ENCODE data around the gene BZW2.
"Not testable (repeated sequence)": the region's sequence is repeated elsewhere in the genome, so short reads cannot be mapped to it uniquely, and the experiment has no call there.

The BZW2 gene

DNA sequence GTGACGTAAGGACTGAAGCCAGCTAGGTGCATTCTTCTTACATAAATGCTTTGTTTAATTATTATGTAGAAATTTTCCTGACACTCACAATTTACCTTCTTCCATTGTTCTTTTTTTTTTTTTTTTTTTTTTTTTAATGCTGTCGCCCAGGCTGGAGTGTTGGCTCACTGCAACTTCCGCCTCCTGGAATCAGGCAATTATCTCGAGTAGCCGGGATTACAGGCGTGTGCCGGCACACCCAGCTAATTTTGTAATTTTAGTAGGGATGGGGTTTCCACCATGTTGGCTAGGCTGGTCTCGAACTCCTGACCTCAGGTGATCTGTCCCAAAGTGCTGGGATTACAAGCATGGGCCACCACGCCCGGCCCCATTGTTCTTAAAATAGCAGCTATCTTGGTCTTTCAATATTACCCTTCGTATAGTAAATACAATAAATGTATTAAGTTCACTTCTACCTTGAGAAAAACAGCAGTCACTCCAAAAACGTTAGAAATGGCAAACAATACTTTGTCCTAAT, 32.1 kb downstream of the BZW2 start:
- DNase-seq, result no peak

DNA sequence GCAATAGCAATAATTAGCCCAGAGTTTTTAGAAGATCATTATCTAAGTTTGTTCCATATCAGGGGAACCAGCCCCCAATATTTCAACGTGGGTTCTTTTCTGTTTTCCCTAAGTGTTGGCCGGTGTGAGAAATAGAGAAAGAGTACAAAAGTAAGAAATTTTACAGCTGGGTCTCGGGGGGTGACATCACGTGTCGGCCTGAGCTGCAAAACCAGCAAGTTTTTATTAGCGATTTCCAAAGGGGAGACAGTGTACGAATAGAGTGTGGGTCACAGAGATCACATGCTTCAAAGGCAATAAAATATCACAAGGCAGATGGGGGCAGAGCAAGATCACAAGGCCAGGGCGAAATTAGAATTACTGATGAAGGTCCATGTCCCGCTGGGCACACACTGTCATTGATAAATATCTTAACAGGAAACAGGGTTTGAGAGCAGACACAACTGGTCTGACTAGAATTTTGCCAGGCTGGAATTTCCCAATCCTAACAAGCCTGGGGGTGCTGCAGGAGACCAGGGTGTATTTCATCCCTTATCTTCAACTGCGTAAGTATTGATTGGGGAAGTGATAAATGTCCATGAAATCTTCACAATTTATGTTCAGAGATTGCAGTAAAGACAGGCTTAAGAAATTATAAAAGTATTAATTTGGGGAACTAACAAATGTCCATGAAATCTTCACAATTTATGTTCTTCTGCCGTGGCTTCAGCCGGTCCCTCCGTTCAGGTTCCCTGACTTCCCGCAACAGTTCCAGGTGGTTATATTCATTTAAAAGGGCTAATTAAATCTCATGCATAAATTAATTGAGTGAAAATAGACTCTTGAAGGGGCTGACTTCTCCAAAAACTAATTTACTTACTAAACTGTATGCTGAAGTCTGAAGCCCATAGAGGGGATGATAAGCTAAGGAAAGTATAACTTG, 32.9 kb downstream of the BZW2 start:
- DNase-seq, result not testable (repeated sequence)

DNA sequence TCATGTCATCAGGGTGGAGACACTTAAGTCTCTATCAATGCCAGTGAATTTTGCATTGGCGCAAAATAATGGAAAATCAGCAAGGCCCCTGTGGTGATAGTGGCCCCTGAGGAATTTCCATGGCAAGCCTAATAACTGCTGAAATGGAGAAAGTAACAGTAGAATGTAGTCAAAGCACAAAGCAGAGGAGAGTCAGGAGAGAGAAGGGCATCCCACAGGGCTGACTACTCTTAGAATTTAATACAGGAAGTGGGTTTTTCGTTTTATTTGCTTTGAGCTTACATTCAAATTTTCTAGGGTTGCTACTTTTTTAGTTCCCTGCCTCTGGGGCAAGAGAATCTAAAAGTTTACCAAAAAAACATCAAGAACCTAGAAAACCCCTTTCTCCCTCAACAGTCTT, 39.0 kb downstream of the BZW2 start:
- no peak for DNase-seq

DNA sequence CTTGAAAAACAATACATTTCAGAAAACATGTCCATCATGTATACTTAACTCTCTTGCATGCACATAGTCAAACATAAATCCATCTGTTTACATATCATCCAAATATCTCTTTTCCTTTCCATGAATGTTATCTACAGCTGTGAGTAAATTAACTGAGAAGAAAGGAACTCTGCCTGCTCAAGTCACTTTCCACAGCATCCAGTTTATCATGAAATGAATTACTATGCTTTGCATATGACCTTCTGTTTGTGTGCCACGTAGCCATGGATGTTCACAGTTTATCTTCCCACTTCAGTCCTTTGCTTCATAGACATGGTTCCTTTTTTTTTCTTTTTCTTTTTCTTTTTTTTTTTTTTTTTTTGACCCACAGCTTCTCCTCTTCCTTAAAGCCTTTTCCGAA, 39.6 kb downstream of the BZW2 start:
- no peak for DNase-seq

DNA sequence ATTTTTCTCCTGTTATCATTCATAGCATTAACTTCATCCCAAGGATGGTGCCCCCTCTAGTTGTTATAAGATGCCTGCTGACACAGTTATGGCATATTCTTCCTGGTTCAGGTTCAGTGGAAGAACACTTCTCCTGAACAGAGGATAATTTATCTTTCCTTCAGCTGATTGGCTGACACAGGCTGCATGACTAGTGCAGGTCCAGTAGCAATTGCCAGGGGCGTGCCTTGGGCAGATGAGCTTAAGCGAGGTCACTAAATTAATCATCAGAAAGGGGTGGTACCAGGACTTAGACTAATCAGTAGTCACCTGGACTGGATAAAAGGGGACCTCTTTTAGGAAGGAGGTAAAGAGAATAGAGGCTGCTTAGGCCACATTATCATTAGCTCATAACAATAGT, 42.3 kb downstream of the BZW2 start:
- DNase-seq, result no peak

DNA sequence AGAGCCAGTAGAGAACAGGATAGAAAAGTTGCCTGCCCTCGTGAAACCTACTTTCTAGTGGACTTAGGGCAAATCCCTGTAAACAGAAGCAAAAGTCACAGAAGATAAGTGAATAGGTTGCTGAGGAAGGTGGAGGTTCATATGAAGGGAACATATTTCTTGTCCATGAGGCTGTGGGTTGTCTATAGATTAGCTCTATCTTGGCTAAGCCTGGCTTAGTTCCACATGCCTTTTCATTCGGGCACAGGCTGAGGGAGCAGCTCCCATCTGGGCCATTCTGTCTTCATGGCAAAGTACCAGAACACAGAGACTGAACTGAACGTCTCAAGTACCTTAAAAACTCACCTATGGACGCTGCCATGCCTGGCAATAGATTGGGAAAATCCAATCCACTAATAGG, 45.3 kb downstream of the BZW2 start:
- DNase-seq, result no peak

DNA sequence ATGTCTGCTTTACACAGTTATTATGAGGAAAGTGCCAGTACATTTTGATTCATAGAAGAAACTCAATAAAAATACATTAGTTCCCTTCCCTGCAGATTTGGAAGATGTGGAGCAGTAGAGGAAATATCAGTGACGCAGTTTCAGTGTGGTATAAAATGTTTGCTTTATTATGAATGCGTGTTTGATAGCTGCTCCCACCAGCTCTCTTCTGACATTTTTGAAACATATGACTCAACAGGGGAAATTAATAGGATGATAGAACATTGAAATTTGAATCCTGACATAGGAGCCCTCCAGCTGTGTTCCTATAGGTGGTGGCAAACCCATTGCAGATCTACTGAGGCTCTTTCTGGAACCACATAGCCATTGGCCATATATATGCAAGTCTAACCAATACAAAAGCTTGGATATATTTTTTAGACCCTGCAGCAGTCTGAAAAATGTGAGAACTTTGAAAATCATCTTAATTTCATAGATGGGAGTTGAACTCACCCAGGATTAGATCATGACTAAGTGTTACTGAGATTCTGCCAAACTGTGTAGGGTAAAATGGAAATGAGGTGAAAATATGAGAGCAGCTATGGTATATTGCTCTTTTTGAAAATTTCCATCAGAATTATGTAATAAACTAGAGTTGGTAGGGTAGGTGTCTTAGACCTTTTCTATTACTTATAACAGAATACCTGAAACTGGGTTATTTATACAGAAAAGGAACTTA, 47.8 kb downstream of the BZW2 start:
- DNase-seq, result no peak

DNA sequence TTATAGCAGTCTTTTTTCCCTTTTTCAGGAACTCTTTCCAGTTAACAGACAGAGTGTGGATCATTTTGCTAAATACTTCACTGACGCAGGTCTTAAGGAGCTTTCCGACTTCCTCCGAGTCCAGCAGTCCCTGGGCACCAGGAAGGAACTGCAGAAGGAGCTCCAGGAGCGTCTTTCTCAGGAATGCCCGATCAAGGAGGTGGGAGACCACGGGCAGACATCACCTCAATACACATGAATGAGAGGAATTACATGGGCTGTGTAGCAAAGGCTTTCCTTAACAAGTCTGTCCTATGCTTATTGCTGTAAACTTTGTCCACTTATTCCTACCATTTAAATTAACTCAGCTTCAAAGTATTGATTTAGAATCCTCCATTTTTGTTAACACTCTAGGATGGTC, 48.8 kb downstream of the BZW2 start:
- no peak for DNase-seq

DNA sequence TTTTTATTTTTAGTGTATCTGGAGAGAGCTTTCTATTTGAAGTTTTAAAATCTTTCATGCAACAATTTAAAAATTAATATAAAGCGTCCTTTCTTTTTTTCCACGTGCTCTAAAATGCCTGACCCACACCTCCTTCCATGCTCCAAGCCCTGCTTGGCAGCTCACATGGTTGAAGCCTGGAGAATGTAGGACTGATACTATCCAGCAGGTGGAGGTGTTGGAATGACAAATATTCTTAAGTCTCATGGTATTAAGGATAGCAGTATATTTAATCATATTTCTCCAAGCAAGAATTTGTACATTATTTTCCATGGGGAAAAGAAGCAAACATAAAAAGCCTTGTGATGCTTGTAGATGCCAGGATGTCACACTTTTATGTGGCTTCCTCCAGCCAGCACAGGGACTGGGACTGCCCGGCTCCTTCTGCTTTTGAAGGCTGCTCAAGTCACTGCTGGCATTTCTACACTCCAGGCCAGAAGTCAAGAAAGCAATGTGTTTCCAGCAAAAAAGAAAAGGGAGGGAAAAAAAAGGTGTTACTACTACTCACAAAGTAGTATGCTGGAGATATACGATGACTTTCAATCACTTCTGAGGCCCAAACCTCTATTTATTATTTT, 49.7 kb downstream of the BZW2 start:
- no peak for DNase-seq

DNA sequence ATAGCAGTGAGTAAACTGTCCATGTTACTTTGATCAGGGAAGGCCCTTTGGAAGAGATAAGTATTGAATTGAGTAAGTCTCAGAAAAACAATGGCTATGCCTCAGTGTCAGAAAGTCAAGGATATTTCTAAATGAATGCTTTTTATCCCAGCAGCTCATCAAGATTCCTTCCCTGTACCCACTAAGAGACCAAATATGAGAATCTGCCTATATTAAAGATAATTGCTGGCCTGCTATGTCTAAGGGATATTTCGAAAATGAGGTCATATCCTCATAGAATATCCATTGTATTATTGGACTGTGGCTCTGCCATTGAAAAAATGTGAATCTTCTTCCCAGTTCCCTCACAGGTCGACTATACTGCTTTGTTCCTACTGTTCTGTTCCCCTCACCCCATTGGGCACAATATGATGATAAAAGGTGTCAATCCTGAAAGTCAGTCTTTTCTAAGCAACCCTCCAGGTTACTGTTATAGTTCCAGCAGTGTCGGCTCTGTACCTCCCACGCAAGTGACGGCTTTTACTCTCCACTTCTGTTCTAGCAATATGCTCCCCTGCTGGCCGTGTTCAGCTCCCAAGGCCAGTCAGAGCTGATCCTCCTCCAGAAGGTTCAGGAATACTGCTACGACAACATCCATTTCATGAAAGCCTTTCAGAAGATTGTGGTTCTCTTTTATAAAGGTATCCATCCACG, 51.7 kb downstream of the BZW2 start:
- DNase-seq, result no peak

DNA sequence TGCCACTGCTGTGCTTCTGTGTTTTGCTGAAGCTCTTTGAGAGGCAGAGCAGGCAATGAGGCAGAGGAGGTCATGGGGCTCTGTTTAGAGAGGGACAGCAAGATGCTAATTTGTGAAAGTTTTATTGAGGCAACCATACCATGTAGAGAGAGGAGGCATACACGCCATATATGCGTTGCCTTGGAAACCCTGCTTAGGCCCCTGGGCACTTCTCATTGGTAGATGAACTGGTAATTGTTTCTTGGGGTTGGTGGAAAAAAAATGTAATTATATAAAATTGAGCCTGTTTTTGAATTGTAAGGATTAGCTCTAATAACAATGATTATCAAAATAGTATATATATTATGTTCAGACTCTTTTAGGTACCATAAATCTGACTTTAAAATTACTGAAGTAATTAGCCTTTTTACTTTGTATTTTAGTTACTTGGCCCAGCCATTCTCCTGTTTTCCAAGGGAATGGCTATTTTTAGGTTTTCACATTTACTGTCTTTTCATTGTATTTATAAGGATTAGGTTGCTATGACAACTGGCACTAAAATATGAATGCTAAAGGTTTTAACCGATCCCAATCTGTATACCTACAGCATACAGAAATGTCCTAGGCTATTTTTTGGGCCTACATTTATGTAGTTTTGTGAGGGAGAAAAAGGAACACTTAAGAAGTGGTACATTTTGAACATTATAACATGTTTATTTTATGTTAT, 52.4 kb downstream of the BZW2 start:
- no peak for DNase-seq

DNA sequence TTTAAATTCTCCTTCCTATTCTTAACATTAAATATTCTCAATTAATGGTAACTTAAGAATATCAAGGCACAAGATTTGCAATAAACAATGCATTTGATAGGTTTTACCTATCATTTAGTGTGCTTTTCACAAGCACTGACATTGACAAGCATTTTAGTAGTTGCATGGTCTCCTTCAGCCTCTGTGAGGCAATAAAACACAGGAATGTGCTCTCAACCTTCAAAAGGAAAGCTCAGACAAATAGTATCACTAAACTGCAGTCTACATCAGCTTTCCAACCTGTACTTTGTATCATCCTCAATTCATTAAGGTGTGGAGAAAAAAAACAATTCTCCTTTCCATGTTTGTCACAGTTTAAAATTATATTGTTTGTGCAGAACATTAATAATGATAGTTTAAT, 56.5 kb downstream of the BZW2 start:
- DNase-seq, result no peak

DNA sequence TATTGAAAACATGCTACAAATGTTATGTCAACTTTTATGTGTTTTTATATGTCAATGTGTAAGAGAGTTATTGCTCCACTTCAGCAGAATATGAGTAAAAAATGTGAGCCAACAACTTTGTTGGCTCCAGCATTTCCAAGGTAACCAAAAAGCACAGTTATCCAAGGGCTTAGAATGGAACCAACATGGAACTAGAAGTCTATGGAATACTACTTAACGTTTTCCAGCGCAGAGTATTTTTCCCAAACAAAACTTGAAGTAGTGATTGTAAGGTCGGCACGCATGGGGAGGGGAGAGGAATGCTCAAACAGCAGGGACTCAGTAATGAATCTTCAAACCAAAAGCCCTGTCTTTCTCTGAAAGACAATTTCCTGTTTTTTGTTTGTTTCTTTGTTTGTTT, 62.5 kb downstream of the BZW2 start:
- DNase-seq, result no peak

DNA sequence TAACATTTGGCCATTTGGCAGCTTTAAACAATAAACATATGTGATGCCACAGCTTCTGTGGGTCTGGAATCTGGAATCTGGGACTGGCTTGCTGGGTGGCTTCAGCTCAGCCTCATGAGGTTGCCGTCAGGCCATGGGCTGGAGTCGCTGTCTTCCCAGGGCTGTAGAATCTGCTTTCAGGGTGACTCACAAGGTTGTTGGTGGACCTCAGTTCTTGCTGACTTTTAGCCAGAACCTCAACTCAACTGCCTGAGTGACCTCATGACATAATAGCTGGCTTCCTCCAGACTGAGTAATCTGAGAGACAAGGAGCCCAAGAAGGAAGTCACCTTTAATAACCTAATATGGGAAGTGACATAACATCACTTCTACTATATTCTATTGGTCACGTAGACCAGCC, 63.0 kb downstream of the BZW2 start:
- DNase-seq, result no peak

DNA sequence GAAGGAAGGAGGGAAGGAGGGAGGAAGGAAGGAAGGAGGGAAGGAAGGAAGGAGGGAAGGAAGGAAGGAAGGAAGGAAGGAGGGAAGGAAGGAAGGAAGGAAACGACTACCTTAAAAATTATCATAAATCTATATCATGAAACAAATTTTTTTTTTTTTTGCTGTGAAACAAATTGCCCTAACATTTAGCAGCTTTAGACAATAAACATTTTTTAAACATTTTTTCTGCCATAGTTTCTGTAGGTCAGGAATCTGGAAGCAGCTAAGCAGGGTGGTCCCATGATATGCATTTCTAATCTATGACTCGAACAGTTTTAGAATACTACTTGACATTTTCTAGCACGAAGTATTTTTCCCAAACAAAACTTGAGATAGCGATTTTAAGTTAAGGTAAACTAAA, 64.7 kb downstream of the BZW2 start:
- DNase-seq, result no peak

DNA sequence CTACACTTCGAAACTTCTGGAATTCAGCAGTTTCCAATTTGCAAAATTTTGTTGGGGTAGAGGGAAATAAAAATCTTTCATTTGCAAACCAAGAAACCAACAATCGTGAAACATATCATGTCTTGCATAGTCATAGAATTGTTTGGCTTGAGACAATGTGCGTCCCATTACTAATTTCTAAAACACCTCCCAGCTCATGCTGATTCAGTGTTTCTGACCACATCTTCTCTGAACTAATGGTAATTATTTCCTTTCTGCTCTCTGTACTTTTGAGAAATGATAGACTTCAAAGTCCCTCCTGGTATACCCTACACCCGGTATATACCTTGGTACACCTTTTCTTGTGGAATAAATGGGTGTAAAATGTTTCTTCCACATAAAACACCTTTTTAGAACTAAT, 65.7 kb downstream of the BZW2 start:
- DNase-seq, result no peak

DNA sequence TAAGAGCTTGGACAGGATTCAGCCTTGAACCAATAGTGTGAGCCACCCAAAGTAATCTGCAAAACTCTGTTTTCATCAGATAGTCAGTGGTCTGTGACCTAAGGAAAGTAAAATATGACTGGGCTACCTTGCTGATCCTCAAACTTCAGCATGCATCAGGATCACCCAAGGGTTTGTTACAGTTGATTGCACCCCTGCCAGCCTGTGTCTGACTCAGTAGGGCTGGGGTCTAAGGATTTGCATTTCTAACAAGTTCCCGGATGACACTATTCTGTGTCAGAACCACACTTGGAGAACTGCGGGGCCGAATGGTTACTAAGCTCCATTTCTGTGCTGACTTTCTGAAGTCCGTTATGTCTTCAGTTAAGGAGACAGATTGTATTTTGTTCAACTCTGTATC, 66.9 kb downstream of the BZW2 start:
- no peak for DNase-seq

DNA sequence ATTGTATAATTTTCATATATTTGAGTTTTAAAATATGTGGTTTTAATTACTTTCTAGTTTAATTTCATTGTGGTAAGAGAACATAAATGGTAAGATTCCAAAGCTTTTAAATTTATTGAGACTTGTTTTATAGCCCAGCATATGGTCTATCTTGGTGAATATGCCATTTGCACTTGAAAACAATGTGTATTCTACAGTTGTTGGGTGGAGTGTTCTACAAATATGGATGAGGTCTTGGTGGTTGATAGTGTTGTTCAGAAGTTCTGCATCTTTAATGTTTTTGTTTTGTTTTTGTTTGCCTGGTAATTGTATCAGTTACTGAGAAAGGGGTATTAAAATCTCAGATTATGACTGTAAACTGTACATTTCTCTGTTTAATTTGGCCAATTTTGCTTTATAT, 69.9 kb downstream of the BZW2 start:
- DNase-seq, result no peak

DNA sequence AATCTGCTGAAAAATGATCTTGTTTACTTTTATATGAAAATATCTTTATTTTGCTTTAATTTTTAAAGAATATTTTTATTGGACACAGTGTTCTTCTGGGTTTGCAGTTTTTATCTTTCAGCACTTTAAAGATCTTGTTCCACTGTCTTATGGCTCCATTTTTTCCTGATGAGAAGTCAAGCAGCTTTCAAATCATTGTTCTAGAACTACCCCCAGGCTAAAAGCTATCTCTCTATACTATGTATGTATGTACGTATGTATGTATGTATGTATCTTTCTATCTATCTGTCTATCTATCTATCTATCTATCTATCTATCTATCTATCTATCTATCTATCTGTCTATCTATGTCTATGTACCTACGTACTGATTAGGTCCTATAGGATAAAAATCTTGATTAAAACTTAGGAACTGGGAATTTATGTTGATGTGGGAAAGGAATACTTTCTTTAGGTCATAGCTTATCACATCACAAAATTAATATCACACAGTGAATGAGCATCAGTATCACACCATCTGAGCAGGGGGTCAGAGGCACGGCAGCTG, 72.2 kb downstream of the BZW2 start:
- no peak for DNase-seq

DNA sequence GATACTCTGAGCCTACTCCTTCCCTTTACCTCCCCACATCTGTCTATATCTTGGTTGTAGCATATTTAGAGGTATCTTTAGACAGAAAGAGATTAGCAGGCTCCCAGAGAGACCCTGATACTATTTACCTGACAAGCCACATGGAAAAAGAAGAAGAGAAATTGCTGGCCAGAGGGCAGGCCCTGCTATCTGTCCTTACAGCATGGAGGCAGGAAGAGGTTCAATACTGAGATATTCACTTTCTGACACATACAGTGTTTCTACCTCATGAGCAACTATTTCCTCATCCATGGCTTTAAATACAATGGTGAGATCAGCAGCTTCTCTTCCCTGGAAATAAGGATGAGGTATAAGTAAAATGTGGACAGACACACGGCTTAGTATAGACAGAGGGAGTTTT, 73.7 kb downstream of the BZW2 start:
- DNase-seq, result no peak

DNA sequence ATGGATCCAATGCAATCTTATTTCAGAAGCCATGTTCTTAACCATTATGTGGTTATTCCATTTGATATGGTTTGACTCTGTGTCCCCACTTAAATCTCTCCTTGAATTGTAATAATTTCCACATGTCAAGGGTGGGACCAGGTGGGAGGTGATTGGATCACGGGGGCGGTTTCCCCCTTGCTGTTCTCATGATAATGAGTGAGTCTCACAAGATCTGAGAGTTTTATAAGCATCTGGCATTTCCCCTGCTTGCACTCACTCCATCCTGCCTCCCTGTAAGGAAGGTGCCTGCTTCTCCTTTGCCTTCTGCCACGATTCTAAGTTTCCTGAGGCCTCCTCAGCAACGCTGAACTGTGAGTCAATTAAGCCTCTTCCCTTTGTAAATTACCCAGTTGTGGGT, 75.6 kb downstream of the BZW2 start:
- no peak for DNase-seq

DNA sequence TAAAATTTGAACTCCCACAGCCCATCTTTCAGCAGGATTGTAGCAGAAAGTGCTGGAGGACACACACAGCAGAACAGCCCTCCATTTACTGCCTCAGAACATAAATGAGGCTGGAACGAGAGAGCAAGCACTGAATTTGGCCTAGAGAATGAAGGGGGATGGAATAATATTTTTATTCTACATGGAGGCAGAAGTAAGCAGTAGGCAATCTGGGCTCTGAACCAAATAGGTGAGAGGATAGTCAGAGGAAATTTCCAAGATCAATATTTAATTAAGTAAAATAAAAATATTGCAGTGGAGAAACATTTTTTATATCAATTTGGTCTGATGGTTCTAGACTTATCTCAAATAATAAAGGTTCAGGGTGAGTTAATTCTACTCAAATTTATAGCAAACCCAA, 78.4 kb downstream of the BZW2 start:
- DNase-seq, result no peak

Data from stimulated activated naive CD4-positive, alpha-beta T cell treated with Interleukin-2 at 50 U/mL for 16 hours (primary cell).